ENCODE measurements around the gene BICD1.
"Not testable (repeated sequence)": the region's sequence is repeated elsewhere in the genome, so short reads cannot be mapped to it uniquely, and the experiment has no call there.

BICD1 gene

GRCh38 chr12:32106517-32107358 lies at the start of gene BICD1:
Gene BICD1, plus strand, starts transcription at chr12:32106847. Its CDS starts 485 bp downstream, at chr12:32107332.
- DNase-seq (ENCODE audit: low spot score): peak; percentile 84

DNA sequence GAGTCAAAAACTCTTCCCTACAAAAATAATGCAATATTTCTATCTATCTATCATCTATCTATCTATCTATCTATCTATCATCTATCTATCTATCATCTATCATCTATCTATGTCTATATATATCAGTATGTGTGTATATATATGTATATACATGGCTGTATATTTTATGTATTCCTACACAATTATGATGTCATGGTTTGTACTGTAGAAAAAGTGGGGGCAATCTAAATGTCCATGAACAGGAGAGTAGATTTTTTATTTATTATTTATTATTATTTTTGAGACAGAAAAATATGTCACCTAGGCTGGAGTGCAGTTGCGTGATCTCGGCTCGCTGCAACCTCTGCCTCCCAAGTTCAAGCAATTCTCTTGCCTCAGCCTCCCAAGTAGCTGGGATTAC lies 45.6 kb upstream of the BICD1 start:
- no peak for DNase-seq (ENCODE audit: low spot score)

DNA sequence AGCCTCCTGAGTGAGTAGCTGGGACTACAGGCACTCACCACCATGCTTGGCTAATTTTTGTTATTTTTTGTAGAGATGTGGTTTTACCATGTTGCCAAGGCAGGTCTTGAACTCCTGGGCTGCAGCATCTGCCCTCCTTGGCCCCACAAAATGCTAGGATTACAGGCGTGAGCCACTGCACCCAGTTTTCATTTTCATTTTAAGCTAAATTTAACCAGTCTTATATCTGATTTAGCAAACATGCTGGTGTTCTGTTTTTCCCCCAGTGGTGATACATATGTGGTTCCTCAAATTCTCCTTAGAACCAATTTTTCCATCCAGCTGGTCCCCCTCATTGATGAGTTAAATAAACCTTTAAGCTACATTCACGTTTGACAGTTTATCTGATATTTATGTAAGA lies 43.8 kb upstream of the BICD1 start:
- DNase-seq (ENCODE audit: low spot score): no peak

GRCh38 chr12:32063796-32064195 lies 42.9 kb upstream of the BICD1 start:
- no peak for DNase-seq (ENCODE audit: low spot score)

GRCh38 chr12:32066206-32066605 lies 40.4 kb upstream of the BICD1 start:
- DNase-seq (ENCODE audit: low spot score): no peak

DNA sequence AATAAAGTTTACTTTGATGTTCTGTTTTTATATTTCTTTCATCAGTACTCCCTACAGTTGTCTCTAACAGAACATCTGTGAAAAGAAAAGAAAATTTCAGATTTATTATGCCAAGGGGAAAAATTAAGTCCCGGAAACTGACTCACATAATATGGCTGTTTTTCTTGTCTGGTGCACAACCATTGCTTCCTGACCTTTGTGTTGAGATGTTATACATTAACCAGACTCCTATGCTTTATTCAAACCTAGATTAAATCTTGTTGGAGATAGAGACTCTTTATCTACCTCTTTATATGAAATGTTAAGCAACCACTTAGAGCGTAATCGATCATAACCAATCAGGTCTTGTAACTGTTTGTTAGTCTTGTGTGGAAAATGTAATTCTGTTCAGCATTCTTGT lies 37.6 kb upstream of the BICD1 start:
- no peak for DNase-seq (ENCODE audit: low spot score)

DNA sequence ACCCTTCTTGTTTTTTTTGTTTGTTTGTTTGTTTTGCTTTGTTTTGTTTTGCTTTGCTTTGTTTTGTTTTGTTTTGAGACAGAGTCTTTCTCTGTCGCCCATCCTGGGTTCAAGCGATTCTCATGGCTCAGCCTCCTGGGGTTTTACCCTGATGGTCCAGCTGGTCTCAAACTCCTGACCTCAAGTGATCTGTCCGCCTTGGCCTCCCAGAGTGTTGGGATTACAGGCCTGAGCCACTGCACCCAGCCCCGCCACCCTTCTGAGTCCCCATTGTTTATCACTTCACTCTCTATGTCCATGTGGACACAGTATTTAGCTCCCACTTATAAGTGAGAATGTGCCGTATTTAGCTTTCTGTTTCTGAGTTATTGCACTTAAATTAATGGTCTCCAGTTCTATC lies 36.9 kb upstream of the BICD1 start:
- no peak for DNase-seq (ENCODE audit: low spot score)

DNA sequence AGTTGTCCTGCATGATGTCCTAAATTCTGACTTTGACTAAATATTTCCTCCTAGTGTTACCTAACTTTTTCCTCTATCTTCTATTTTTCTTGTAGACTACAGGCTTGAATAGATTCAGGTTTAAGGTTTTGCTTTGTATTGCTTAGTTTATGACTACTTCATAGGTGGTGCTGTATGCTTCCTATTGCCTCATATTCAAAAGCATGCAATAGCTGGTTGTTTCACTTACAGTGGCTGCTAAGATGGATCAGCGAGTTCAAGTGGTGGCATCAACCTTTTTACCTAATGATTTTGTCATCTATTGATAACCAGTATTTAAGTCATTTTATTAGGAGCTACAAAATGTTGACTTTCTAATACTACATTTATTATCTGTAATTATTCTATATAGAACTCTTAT lies 36.3 kb upstream of the BICD1 start:
- DNase-seq (ENCODE audit: low spot score): no peak

DNA sequence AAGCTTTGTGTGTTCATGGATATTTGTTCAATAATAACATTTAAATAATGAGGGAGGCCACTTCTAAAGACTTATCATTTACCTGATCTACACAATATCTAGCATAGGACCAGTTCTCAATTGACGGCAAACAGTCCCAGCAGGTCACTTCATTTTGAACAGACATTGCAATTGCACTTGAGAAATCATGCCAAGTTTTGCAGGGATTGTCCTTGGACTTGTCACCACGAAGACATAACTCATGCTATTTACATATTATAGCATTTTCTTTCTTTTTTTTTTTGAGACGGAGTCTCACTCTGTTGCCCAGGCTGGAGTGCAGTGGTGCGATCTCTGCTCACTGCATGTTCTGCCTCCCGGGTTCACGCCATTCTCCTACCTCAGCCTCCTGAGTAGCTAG lies 34.5 kb upstream of the BICD1 start:
- no peak for DNase-seq (ENCODE audit: low spot score)

- no peak for DNase-seq (ENCODE audit: low spot score)
Measured at GRCh38 chr12:32074432-32074831, 32.2 kb upstream of the BICD1 start.

- no peak for DNase-seq (ENCODE audit: low spot score)
Measured at GRCh38 chr12:32076941-32077340, 29.7 kb upstream of the BICD1 start.

DNA sequence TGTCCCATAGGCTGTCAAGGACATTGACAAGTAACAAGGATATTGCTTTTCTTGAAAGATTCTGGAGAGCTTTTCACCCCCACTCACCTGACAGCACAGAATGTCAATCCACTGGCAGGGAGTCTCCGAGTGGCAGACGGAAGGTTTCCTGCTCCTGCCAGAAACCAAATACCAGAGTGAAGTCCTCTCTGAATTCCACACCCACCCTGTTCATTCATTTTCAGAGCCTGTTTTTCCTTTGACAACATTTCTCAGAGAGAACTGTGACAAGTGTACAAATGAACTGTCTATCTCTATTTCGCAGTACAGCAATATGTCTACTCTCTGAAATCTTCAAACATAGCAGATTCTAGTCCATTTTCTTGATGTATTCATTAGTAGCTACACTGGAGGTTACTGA lies 26.2 kb upstream of the BICD1 start:
- DNase-seq (ENCODE audit: low spot score): no peak

DNA sequence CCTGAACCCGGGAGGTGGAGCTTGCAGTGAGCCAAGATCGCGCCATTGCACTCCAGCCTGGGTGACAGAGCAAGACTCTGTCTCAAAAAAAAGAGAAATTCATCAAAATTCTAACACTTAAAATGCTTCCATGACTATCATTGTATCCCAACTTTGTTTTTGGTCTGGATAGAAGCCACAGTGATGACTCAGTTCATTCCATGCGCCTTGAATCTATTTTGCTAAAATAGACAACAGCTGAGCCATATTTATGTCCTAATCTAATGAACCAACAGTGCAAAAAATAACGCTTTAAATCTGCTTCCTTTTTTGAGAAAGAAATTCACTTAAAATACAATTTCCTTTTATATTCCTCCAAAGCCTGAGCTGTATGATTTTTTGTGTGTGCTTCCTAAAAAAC lies 23.2 kb upstream of the BICD1 start:
- peak; percentile 24 for DNase-seq (ENCODE audit: low spot score)

- DNase-seq (ENCODE audit: low spot score): no peak
Measured at GRCh38 chr12:32084017-32084688, 22.5 kb upstream of the BICD1 start.

- no peak for DNase-seq (ENCODE audit: low spot score)
Measured at GRCh38 chr12:32084753-32085152, 21.9 kb upstream of the BICD1 start.

GRCh38 chr12:32087306-32087705 lies 19.3 kb upstream of the BICD1 start:
- no peak for DNase-seq (ENCODE audit: low spot score)

DNA sequence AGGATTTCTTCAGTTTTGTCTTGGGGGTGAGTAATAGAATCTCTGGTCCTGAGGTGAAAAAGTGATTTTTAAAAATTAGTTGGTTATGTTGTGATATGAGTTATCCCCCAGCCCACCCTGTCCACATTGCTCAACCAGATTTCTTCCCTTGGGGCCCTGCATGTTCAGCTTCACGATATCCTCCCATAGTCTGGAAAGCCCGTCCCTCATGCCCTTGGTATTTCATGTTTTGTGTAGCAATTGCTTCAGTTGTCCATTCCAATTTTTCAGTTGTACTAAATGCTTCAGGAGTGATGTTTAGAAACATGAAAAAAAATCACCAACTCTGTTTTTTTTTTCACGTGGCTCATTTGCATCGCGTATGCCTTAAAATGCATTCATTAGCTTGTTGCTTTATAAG lies 17.5 kb upstream of the BICD1 start:
- DNase-seq (ENCODE audit: low spot score): no peak

DNA sequence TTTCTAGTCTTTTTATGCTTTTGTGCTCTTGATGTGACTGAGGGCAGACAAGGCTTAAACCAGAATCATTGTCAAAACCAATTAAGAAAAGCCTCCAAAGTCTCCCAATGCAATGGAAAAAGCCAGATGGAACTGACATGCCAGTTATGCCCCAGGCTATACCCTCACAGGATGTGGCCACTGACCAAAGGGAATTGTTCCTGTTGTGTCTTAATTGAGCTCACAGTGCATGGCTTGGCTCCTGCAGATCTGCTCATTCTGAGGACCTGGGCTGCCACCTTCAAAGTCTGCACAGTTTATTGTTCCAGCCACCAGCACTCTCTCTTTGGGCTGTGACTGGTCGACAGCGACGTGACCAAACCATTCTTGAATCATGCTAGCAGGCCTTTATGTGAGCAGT lies 17.1 kb upstream of the BICD1 start:
- DNase-seq (ENCODE audit: low spot score): no peak

DNA sequence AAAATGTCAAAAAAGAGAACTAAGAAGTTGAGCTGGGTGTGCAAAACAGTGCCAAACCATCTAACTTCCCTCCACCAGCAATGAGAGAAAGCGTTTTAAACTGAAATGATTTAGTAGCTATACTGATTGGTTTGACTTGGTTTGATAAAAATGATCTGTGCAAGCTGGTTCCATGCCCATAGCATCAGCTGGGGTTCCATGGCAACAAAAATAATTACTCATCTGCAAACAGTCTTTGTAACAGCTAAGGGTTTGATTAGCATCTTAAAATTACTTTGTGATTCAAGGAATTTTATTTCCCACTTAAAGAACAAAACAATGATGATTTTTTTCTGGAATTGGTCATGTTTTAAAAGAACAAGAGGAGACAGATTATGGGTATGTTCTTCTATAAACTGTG lies 15.0 kb upstream of the BICD1 start:
- no peak for DNase-seq (ENCODE audit: low spot score)

DNA sequence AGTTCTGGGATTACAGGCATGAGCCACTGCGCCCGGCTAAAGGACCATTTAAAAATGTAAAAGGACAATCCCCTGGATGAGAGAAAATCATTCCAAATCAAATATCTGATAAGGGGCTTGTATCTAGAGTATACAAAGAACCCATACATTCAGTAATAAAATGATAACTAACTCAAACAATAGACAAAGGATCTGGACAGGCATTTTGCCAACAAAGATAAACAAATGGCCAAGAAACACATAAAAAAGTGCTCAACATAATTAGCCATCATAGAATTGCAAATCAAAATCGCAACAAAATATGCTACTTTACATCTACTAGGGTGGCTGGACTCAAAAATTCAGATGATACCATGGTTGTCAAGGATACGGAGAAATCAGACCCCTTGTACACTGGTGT lies 8.5 kb upstream of the BICD1 start:
- no peak for DNase-seq (ENCODE audit: low spot score)

- not testable (repeated sequence) for DNase-seq (ENCODE audit: low spot score)
Measured at GRCh38 chr12:32099275-32099674, 7.4 kb upstream of the BICD1 start.

GRCh38 chr12:32100361-32100760 lies 6.3 kb upstream of the BICD1 start:
- DNase-seq (ENCODE audit: low spot score): no peak

- DNase-seq (ENCODE audit: low spot score): no peak
Measured at GRCh38 chr12:32100888-32101287, 5.8 kb upstream of the BICD1 start.

DNA sequence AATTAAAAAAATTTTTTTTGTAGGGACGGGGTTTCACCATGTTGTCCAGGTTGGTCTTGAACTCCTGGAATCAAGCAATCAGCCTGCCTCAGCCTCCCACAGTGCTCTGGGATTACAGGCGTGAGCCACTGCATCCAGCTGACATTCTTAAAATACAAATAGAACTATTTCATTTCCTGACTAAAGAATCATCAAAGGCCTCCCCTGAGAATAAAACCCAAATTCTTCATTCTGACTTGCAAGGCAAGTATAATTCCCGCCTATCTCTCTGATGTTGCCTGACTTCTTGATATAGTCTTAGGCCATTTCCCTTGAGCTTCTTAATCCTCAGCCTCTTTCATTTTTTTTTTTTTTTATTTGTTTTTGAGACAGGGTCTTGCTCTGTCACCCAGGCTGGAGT lies 4.4 kb upstream of the BICD1 start:
- no peak for DNase-seq (ENCODE audit: low spot score)
